Colon (tissue), 2 donors: ENCODE data around the gene TRIP4.
"Not testable (repeated sequence)": the region's sequence is repeated elsewhere in the genome, so short reads cannot be mapped to it uniquely, and the experiment has no call there.

Source experiments
- FAIRE-seq: peaks from 2 replicates; lab custom pipeline; 2012; peaks lifted over from hg19 to GRCh38; lab: Jason Lieb, UNC
- donor health status: control.
- donor health status: control.

TRIP4 gene

DNA sequence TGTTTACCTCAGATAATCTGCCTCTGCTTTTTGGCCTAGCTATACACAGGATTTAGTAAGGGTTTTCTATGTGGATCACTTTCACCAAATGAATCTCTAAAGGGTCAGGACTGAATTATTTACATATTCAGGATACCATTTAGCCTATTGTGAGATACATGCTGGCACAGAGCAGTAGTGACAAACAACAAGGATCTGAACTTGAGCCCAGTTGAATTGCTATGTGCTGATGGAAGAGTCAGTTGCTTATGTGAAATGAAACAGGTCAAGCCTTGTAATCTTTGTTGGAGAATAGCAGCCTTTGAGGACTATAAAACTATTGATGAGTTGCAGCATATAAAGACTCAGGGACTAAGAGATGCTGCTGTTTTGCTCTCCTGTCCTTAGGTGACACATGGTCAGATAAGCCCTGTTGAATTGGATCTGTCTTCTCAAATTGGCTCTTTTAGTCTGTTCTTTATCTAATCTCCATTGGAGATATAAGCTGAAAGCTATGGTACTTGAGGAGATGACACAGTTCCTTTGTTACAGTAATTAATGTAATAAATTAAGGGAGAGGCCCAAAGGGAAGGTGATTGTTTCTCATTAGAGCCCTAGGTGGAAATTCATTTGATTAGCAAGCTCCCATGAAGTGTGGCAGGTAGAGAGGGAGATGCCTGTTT lies 103.1 kb downstream of the TRIP4 start:
- FAIRE-seq = no peak

DNA sequence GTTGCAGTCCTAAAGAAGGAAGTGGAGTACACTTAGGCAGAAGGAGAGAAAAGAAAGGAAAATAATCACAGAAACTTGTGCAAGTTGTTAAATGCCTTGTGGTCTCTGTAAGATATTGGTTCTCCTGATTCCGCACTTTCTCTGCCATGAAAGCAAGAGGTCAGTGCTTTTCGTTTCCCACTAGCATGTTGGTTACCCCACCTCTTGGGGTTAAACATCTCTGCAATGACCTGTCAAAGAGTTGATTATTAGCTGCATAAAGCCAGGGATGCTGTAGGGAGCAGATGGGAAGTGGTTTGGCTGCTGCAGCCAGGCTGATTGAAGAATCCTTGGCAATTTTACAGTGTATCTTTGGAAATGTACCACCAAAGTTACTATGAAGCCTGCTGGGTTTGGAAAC lies 106.0 kb downstream of the TRIP4 start:
- no peak for FAIRE-seq

- FAIRE-seq = not testable (repeated sequence)
These were observed 108.3 kb downstream of the TRIP4 start for GRCh38 chr15:64495968-64496367.

DNA sequence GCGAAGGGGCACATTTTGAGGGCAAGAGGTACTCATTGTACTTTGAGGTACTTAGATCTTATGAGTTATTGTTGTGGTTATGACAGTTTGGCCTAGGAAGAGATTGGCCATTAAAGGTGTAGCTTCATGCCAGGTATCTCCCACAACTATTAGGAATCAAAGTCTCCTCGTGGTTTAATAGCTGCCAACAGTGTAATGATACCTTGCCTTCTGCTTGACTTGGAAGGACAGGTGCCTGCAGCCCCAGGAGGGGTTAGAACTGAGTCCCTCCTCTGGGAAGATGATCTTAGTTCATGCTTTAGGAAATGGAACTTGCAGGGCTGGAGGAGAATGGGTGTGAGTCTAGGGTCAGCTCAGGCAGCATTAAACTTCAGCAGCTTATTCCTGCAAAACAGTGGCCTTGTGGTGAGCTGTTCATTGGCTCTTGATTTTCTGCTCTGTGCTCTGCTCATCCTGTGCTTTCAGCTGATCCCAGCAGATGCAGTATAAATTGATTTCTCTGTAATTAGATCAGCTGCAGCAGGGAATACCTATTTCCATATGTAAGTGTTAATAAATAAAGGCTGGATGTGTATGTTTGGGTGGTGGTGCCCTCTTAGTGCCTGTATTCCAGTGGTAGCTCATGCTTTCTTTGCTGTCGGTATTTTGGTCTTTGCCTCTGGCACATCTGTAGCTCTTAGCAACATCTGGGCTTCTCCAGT lies 113.2 kb downstream of the TRIP4 start:
- no peak for FAIRE-seq

- FAIRE-seq = no peak
These were observed 113.7 kb downstream of the TRIP4 start for GRCh38 chr15:64501396-64501715.

- no peak for FAIRE-seq
These were observed 114.5 kb downstream of the TRIP4 start for GRCh38 chr15:64502151-64502550.

DNA sequence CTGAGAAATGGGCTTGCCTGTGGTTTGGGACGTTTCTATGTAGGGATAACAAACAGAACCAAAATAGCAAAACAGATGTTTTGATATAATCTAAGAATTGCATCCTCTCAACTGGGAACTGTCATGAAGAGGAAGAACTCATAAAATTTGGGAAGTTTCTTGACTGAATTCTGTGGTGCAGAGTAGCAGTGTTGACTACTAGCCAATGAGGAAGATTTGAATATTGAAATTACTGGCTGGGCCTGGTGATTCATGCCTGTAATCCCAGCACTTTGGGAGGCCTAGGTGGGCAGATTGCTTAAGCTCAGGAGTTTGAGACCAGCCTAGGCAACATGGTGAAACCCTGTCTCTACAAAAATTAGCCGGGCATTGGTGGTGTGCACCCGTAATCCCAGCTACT lies 114.9 kb downstream of the TRIP4 start:
- FAIRE-seq = no peak

DNA sequence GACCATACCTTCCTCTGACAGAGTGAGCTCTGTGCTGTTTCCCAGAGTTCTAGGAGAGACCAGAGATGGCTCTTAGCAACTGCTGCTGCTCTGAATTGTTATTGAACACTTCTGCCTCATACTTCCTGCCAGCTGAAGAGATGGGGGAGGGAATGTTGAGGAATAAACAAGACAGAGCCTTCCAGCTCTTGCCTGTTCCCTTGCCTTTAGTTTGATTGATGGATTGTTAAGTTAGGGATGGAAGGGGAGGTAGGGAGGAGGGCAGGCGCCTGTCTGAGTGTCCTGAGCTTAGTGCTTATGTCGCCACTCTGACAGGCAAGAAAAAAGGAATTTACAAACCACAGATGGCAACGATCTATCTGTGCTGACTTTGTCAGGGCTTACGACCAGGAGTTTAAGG lies 115.6 kb downstream of the TRIP4 start:
- FAIRE-seq = no peak

DNA sequence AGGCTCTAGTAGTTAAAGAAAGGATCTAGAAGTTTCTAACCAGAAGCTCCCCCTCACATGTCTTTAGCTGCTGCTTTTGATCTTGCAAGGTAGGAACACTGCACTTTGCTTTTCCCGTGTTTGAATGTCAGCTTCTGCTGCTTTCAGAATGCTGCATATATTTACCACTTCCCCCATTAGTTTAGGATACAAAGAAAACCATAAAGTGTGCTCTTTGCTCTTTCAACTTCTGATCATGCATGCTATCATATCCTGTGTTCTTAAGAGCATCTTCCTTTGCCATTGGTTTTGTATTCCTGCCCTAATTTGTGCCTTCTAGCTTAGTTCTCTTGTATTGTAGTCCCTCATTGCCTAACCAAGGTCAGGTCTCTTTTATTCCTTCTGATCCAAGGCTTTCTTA lies 116.0 kb downstream of the TRIP4 start:
- FAIRE-seq = no peak
